GM18909 (cell line): ENCODE measurements around the gene BRK1.
"Not testable (repeated sequence)": the region's sequence is repeated elsewhere in the genome, so short reads cannot be mapped to it uniquely, and the experiment has no call there.

Experiments used
- ATAC-seq: cut with Tn5 transposase; IDR thresholded peaks from one replicate; pipeline ENCODE4 v1.9.1; 2021; ENCODE audit warnings: mild to moderate bottlenecking; ENCODE audit not compliant: unreplicated experiment, poor library complexity

Gene BRK1

GRCh38 chr3:10115326-10116137 is at the start of gene BRK1:
TSS of gene BRK1 (plus strand) at chr3:10115675. CDS start at chr3:10115702, 27 bp downstream.
- ATAC-seq: peak; percentile 95

GRCh38 chr3:10070077-10070476 is 45.4 kb upstream of the BRK1 start:
- ATAC-seq: not testable (repeated sequence)

GRCh38 chr3:10074666-10075065 is 40.8 kb upstream of the BRK1 start:
- no peak for ATAC-seq

GRCh38 chr3:10081871-10082270 is 33.6 kb upstream of the BRK1 start:
- no peak for ATAC-seq

DNA sequence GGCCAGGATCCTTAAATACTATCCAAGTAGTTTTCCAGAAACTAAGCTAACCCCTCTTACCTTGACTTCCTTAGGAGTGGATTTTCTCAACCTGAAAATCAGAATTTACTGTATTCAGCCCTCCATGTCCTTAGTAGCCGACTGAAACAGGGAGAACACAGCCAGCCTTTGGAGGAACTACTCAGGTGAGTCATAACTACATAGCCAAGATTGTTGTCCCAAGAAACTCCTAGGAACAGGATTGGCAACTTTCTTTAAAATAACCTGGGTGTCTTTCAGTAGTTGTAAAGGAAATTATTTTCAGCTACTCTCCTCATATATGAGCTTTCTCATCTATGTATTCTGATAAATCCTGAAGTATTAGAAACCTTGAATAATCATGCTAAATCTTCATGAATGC is 29.7 kb upstream of the BRK1 start:
- no peak for ATAC-seq

GRCh38 chr3:10088256-10088655 is 27.2 kb upstream of the BRK1 start:
- no peak for ATAC-seq

DNA sequence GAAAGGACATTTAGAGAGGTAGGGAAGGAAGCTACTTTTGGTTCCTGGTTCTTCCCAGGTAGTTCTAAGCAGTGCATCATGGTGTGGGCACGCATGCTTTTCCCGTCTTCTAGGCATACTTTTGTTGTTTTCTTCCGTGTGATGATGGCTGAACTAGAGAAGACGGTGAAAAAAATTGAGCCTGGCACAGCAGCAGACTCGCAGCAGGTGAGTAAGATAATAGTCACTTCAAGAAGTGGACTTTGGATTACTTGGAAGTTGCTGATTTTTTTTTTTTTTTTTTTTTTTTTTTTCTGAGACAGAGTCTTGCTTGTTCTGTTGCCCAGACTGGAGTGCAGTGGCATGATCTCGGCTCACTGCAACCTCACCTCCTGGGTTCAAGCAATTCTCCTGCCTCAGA is 25.3 kb upstream of the BRK1 start:
- no peak for ATAC-seq

DNA sequence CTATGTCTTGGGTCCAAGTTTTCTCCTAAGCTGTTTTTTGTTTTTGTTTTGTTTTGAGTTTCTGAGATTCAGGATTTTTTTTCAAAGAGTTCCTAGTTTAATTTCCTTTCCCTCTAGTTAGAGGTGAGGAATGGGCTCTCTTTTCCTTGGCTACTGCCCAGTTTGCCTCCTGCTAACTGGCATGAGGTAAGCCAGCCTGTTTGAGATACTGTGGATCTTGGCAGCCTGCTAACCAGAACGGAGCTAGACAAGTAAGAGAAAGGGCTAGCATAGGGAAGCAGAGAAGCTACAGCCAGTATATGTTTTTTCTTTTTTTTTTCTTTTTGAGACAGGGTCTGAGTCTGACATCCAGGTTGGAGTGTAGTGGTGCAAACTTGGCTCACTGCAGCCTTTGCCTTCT is 24.7 kb upstream of the BRK1 start:
- not testable (repeated sequence) for ATAC-seq

DNA sequence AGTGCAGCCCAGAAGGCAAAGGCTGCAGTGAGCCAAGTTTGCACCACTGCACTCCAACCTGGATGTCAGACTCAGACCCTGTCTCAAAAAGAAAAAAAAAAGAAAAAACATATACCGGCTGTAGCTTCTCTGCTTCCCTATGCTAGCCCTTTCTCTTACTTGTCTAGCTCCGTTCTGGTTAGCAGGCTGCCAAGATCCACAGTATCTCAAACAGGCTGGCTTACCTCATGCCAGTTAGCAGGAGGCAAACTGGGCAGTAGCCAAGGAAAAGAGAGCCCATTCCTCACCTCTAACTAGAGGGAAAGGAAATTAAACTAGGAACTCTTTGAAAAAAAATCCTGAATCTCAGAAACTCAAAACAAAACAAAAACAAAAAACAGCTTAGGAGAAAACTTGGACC is 24.1 kb upstream of the BRK1 start:
- ATAC-seq: not testable (repeated sequence)

DNA sequence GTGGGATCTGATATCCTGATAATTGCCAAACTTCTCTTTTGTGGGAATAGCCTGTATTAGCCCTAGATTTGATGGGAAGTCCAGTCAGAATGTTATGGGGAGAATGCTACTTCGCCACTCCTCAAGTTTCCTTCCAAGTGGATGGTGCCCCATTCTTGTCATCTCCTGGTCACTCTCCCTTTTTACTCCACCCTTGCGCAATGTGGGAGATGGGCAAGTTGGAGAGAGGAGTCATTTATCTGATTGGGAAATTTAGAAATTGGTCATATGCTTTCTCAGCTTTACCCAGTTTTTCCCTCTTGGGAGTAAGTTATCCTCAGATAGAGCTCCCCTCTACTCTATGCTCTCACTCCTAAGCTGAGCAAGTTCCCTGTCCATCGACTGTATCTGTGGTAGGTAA is 21.8 kb upstream of the BRK1 start:
- no peak for ATAC-seq

- no peak for ATAC-seq
These were observed 16.4 kb upstream of the BRK1 start for GRCh38 chr3:10099041-10099440.

GRCh38 chr3:10106919-10107318 is 8.6 kb upstream of the BRK1 start:
- ATAC-seq: no peak

DNA sequence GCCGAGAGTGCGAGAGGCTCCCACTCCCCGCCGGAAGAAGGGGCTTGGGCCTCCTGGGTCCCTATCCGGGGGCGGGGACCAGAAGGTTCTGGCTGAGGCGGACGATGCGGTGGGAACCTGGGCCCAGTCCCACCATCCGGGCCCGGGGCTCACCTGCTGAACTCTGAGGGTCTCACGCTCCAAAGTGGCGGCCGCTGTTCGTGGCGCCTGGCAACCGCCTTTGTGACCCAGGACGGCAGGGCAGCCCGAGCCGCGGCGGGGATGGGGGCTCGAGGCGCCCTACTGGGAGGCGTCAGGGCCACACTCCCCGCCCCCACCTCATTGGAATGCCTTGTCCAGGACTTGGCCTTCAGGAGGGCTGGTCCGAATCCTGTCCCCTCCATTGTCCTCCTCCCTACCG is 7.4 kb upstream of the BRK1 start, which contains the start of gene FANCD2OS:
TSS of gene FANCD2OS (minus strand) at position 165 of the 400 bp plus-strand sequence. CDS start 3,481 bp downstream, outside the sequence.
- no peak for ATAC-seq

GRCh38 chr3:10116138-10116460 is 624 bp downstream of the BRK1 start:
- no peak for ATAC-seq

- ATAC-seq: no peak
These were observed 1.5 kb downstream of the BRK1 start for GRCh38 chr3:10116928-10117327.

DNA sequence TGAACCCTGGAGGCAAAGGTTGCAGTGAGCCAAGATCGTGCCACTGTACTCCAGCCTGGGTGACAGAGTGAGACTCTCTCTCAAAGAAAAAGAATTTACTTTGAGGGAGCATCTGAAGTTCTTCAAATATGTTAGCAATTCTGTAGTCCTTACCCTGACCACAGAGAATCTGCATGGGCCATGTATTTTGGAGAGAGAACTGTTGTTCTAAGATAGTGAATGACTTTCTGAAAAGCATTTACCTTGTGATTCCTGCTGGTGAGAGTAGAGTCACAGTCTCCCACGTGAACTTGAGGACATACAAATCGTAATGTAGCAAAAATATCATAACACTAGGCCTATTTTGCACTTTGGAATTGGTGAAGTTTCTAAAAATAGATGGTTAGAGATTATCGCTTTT is 3.9 kb downstream of the BRK1 start:
- ATAC-seq: no peak

DNA sequence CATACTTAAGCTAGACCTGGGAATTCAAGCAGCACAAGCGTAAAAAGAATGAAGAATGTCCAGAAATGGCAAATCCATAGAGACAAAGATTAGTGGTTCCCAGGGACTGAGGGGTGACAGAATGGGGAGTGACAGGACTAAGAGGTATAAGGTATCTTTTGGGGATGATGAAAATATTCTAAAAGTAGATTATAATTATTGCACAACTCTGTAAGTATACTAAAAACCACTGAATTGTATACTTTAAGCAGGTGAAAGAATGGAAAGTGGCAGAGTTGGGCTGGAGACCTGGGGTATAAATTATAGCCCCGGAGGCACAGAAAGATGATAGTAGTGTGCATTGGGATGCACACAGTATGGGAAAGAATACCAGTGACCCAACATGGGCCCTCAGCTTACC is 5.6 kb downstream of the BRK1 start:
- no peak for ATAC-seq

- no peak for ATAC-seq
These were observed 7.2 kb downstream of the BRK1 start for GRCh38 chr3:10122724-10123123.

GRCh38 chr3:10135872-10136271 is 20.4 kb downstream of the BRK1 start:
- not testable (repeated sequence) for ATAC-seq

DNA sequence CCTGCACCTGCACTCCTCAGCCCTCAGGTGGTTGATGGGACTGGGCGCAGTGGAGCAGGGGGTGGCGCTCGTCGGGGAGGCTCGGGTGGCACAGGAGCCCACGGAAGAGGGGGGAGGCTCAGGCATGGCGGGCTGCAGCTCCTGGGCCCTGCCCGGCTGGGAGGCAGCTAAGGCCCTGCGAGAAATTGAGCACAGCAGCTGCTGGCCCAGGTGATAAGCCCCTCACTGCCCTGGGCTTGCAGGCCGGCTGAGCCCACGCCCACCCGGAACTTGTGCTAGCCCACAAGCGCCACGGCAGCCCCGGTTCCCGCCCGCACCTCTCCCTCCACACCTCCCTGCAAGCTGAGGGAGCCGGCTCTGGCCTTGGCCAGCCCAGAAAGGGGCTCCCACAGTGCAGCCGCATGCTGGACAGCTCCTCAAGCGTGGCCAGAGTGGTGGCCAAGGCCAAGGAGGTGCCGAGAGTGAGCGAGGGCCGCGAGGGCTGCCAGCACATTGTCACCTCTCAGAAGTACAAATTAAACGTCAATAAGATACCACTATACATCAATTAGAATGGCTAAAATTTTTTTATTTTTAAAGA is 21.0 kb downstream of the BRK1 start:
- ATAC-seq: no peak

- ATAC-seq: no peak
These were observed 21.7 kb downstream of the BRK1 start for GRCh38 chr3:10137178-10137577.

DNA sequence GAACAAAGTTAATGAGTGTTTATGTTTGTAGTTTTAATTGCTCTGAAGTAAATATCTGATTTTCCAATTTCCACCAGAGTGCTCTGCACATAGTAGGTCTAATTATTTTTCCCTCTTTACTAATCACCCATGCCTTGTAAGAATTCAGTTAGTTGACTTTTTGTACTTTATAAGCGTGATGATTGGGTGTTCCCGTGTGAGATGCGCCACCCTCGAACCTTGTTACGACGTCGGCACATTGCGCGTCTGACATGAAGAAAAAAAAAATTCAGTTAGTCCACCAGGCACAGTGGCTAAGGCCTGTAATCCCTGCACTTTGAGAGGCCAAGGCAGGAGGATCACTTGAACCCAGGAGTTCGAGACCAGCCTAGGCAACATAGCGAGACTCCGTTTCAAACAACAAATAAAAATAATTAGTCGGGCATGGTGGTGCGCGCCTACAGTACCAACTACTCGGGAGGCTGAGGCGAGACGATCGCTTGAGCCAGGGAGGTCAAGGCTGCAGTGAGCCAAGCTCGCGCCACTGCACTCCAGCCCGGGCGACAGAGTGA is 25.6 kb downstream of the BRK1 start:
- no peak for ATAC-seq
